GM23338 (cell line): Measurements from ENCODE around the gene FBXW12. TPM values are rescaled to one million over a fixed set of nuclear protein-coding genes. Genes with fewer than 3 reads are reported as not detected.

ENCODE experiments used
- ATAC-seq: fragments of 200-7000 bp; cut with Tn5 transposase; 3 replicates; pipeline ENCODE4 v1.9.1; 2020
- DNase-seq: peaks from one replicate; pipeline ENCODE4 v3.0.0-alpha.2; 2015; ENCODE audit warnings: low spot score
- H2AFZ ChIP-seq: fragments of 200-600 bp; sonication (generic); 2 replicates; pipeline ENCODE4 v1.8.0; 2016; ENCODE audit warnings: antibody characterized with exemption, mild to moderate bottlenecking, moderate library complexity
- H3F3A ChIP-seq: fragments of 200-600 bp; sonication (generic); replicated peaks from 2 replicates; pipeline ENCODE4 v1.8.0; 2017; ENCODE audit warnings: antibody characterized with exemption, mixed run types, low read depth
- H3K27ac ChIP-seq: fragments of 200-600 bp; sonication (generic); 2 replicates; pipeline ENCODE4 v1.6.1; 2016; ENCODE audit warnings: low read depth
- H3K27me3 ChIP-seq: fragments of 200-600 bp; sonication (generic); 2 replicates; pipeline ENCODE4 v1.8.0; 2016; ENCODE audit warnings: mild to moderate bottlenecking, mixed run types, moderate library complexity; ENCODE audit not compliant: insufficient read depth
- H3K36me3 ChIP-seq: fragments of 200-600 bp; sonication (generic); 2 replicates; pipeline ENCODE4 v1.8.0; 2016; ENCODE audit warnings: mild to moderate bottlenecking; ENCODE audit not compliant: insufficient read depth
- H3K4me1 ChIP-seq: fragments of 200-600 bp; sonication (generic); 2 replicates; pipeline ENCODE4 v1.8.0; 2016; ENCODE audit warnings: mild to moderate bottlenecking, moderate library complexity; ENCODE audit not compliant: insufficient read depth
- H3K4me2 ChIP-seq: fragments of 200-600 bp; sonication (generic); 2 replicates; pipeline ENCODE4 v1.7.1; 2017; ENCODE audit warnings: mixed run types
- H3K4me3 ChIP-seq: fragments of 200-600 bp; sonication (generic); 2 replicates; pipeline ENCODE4 v1.6.1; 2016; ENCODE audit warnings: mixed run types
- H3K79me2 ChIP-seq: fragments of 200-600 bp; sonication (generic); replicated peaks from 2 replicates; pipeline ENCODE4 v1.8.0; 2017; ENCODE audit warnings: mild to moderate bottlenecking; ENCODE audit not compliant: insufficient read depth
- H3K9me2 ChIP-seq: fragments of 200-600 bp; sonication (generic); 2 replicates; pipeline ENCODE4 v1.8.0; 2017; ENCODE audit not compliant: insufficient read depth
- H4K20me1 ChIP-seq: fragments of 200-600 bp; sonication (generic); replicated peaks from 2 replicates; pipeline ENCODE4 v1.8.0; 2017; ENCODE audit warnings: mild to moderate bottlenecking; ENCODE audit not compliant: insufficient read depth
- H3K27ac Mint-ChIP-seq: 2 replicates; pipeline ENCODE4 v1.8.0; 2020; ENCODE audit warnings: inconsistent platforms, mild to moderate bottlenecking, moderate library complexity, mixed read lengths
- H3K27me3 Mint-ChIP-seq: 3 replicates; pipeline ENCODE4 v1.8.0; 2022; ENCODE audit warnings: low read depth, mild to moderate bottlenecking, moderate library complexity, mixed read lengths, inconsistent platforms; ENCODE audit not compliant: insufficient read depth, poor library complexity
- H3K36me3 Mint-ChIP-seq: 3 replicates; pipeline ENCODE4 v1.8.0; 2021; ENCODE audit warnings: low read depth, mild to moderate bottlenecking, inconsistent platforms, moderate library complexity, mixed read lengths
- H3K4me1 Mint-ChIP-seq: 3 replicates; pipeline ENCODE4 v1.8.0; 2020; ENCODE audit warnings: mild to moderate bottlenecking, inconsistent platforms, mixed read lengths
- H3K4me3 Mint-ChIP-seq: 3 replicates; pipeline ENCODE4 v1.8.0; 2021; ENCODE audit warnings: moderate library complexity, mild to moderate bottlenecking, inconsistent platforms, mixed read lengths
- H3K9me3 Mint-ChIP-seq: 3 replicates; pipeline ENCODE4 v1.8.0; 2020; ENCODE audit warnings: moderate library complexity, mild to moderate bottlenecking, inconsistent platforms, mixed read lengths
- CREB1 ChIP-seq: fragments of 250-450 bp; sonication (Bioruptor Pico); IDR thresholded peaks from 2 replicates; pipeline ENCODE4 v1.5.0; 2020; ENCODE audit warnings: low read depth, mild to moderate bottlenecking, moderate library complexity
- CTCF ChIP-seq, 2 experiments: fragments of 200-600 bp in 1 of 2; sonication (generic) in 1 of 2; conservative IDR thresholded peaks; 2 replicates each; pipeline versions ENCODE4 v1.5.1 to v1.6.1; 2016 to 2017; ENCODE audit warnings: antibody characterized with exemption in 2 of 2, low read depth in 2 of 2, mild to moderate bottlenecking in 2 of 2, moderate library complexity in 1 of 2
- ETS1 ChIP-seq: IDR thresholded peaks from 2 replicates; pipeline ENCODE4 v1.6.1; 2016; ENCODE audit warnings: antibody characterized with exemption
- EZH2 ChIP-seq: fragments of 200-600 bp; sonication (generic); IDR thresholded peaks from one replicate; pipeline ENCODE4 v1.8.0; 2017; ENCODE audit warnings: antibody characterized with exemption, mild to moderate bottlenecking, low read depth; ENCODE audit not compliant: unreplicated experiment
- EZH2phosphoT487 ChIP-seq: fragments of 200-600 bp; sonication (generic); IDR thresholded peaks from one replicate; pipeline ENCODE4 v1.8.1; 2018; ENCODE audit warnings: antibody characterized with exemption; ENCODE audit not compliant: unreplicated experiment
- JUNB ChIP-seq: IDR thresholded peaks from one replicate; pipeline ENCODE4 v1.6.1; 2016; ENCODE audit warnings: antibody characterized with exemption; ENCODE audit not compliant: unreplicated experiment
- NANOG ChIP-seq: IDR thresholded peaks from 2 replicates; pipeline ENCODE4 v1.6.1; 2016; ENCODE audit warnings: antibody characterized with exemption, borderline replicate concordance
- POLR2AphosphoS5 ChIP-seq: IDR thresholded peaks from 2 replicates; pipeline ENCODE4 v1.6.1; 2016; ENCODE audit warnings: antibody characterized with exemption, low read depth
- REST ChIP-seq: IDR thresholded peaks from one replicate; pipeline ENCODE4 v1.6.1; 2018; ENCODE audit warnings: antibody characterized with exemption; ENCODE audit not compliant: unreplicated experiment
- STAT1 ChIP-seq: IDR thresholded peaks from one replicate; pipeline ENCODE4 v1.6.1; 2016; ENCODE audit warnings: antibody characterized with exemption; ENCODE audit not compliant: unreplicated experiment
- ZNF114 ChIP-seq: fragments of 250-450 bp; sonication (Bioruptor Pico); IDR thresholded peaks from 2 replicates; pipeline ENCODE4 v1.5.0; 2020; ENCODE audit warnings: mild to moderate bottlenecking, moderate library complexity
- ZNF331 ChIP-seq: fragments of 250-450 bp; sonication (Bioruptor Pico); IDR thresholded peaks from 2 replicates; pipeline ENCODE4 v1.5.0; 2020; ENCODE audit warnings: low read depth, mild to moderate bottlenecking, moderate library complexity
- ZNF462 ChIP-seq: fragments of 250-450 bp; sonication (Bioruptor Pico); IDR thresholded peaks from 2 replicates; pipeline ENCODE4 v1.5.0; 2020; ENCODE audit warnings: mild to moderate bottlenecking, moderate library complexity
- polyA plus RNA-seq: library from polyadenylated mRNA; unstranded; fragments of >200 nt; fragmentation: Nextera tagmentation; extraction: Ambion mirVana; gene quantifications from 2 replicates; pipeline ENCODE4 v1.2.1, GENCODE V29; 2016
- total RNA-seq: library from RNA; depleted of rRNA; stranded (reverse); fragments of >200 nt; shearing (Covaris generic); gene quantifications from 2 replicates; pipeline ENCODE4 v1.2.3, GENCODE V29; 2014

The FBXW12 gene
- total and polyA plus RNA-seq, 2 experiments from 2014 or later = 0.73 TPM; not detected in 1

- Mint-ChIP-seq H3K4me3 (no peak overlapping the region), H3K4me1 (peaks cover 11% of the 10 kb centered on the region), H3K27ac (no peak overlapping the region), H3K36me3 (peaks cover 29% of the 10 kb centered on the region), H3K27me3 (peaks cover 7% of the 10 kb centered on the region), H3K9me3 (no peaks in the 10 kb centered on the region)
- H3K79me2 ChIP-seq = no peaks in the 10 kb centered on the region
- H3K36me3 ChIP-seq = no peaks in the 10 kb centered on the region
- no peaks in the 10 kb centered on the region for H3K4me1 ChIP-seq
- H4K20me1 ChIP-seq = no peaks in the 10 kb centered on the region; the same call in 1 of the 2 replicates
- H3K4me3 ChIP-seq = no peak overlapping the region
- no peaks in the 10 kb centered on the region for H3K27me3 ChIP-seq
- H3K4me2 ChIP-seq = no peak overlapping the region
- TF ChIP-seq ZNF462 (CRISPR knock-in tag) = no peak
- no peak for TF ChIP-seq STAT1
- TF ChIP-seq EZH2phosphoT487 = no peak
- TF ChIP-seq REST = no peak
- TF ChIP-seq ZNF331 (CRISPR knock-in tag) = no peak
- TF ChIP-seq EZH2 = no peak
- TF ChIP-seq CTCF (conservative IDR thresholded peaks at IDR 0.05; ENCODE audit: low read depth in 2 of 2) = no peak
- no peak for TF ChIP-seq POLR2AphosphoS5
- TF ChIP-seq ZNF114 (CRISPR knock-in tag) = no peak
- no peak for TF ChIP-seq CREB1
- TF ChIP-seq NANOG = no peak
- TF ChIP-seq ETS1 = no peak
- no peak for TF ChIP-seq JUNB
- no peaks in the 10 kb centered on the region; the same call in 1 of the 2 replicates for H3F3A ChIP-seq
- H2AFZ ChIP-seq = no peak overlapping the region
- H3K27ac ChIP-seq = no peak overlapping the region
- no peaks in the 10 kb centered on the region for H3K9me2 ChIP-seq
- DNase-seq (no peak), ATAC-seq (no peak; the same call in 2 of the 3 replicates)
These were observed 26.0 kb downstream of the FBXW12 start for GRCh38 chr3:48397767-48398681.
